ENCODE results near the gene SH3RF3. TPM values are rescaled to one million over a fixed set of nuclear protein-coding genes. Genes with fewer than 3 reads are reported as not detected.

SH3RF3 gene
- total RNA-seq, 2 donors from 2014 or later = 0.05 TPM; not detected in 1

DNA sequence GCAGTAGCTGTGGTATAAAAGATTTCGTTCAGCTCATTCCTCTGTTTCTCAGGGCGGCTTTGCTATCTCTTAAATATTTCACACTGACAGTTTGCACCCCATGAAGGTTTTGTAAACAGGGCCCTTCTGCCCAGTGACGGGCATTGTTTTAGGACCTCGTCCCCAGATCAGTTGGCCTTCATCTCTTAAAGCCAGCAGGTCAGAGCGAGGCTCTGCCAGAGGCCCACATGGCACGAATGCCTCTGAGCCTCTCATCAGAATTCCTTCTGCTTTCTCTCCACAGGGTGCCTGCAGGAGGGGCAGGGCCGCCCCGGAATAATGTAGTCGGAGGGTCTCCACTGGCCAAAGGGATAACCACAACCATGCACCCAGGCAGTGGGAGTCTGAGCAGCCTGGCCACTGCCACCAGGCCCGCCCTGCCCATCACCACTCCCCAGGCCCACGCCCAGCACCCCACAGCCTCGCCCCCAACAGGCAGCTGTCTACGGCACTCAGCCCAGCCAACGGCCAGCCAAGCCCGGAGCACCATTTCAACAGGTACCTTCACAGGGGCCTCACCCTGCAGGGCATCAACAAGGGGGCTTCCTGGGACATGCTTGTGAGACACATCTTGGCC lies 307.7 kb downstream of the SH3RF3 start:
- Mint-ChIP-seq H3K27me3 (peaks cover 12 to 21% of the 10 kb centered on the region in 2 donors), H3K4me3 (no peak overlapping the region), H3K36me3 (peaks cover 14% of the 10 kb centered on the region), H3K9me3 (peaks cover 9% of the 10 kb centered on the region), H3K4me1 (ENCODE audit: low read depth in 2 of 2) (no peaks in the 10 kb centered on the region), H3K27ac (no peak overlapping the region)
- ATAC-seq (peak in 1 of 2 donors; percentile 33), DNase-seq (ENCODE audit: low spot score) (no peak)

DNA sequence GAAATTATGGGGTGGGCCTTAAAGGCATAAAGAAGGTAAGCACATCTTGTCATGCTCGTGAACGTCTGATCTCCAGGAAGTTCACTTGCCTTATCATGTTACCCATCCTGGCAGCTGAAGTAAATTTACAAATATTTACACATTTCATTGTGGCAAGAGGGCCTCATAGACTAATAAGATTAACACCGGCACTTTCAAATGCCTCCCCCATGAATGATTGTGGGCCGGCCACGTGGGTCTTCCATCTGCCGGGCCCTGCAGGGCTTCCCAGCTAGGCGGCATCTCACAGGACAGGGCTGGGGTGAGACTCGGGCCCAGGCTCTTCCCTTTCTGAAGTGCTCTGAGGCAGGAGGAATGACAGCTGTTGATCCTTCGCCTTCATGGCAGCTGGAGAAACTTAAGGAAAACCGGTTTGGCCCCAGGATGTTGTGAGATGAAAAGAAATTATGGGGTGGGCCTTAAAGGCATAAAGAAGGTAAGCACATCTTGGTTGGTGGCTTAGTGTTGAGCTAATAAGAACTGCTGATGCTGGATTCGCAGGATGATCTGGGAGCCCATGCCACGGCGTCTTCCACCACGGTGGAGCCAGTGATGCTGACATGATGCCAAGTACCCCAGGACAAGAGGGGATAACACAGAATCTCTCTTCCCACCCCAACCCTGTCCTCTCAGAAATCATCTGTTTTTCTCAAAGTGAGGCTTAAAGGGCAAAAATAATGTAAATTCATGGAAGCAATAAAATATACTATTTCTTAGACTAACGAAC lies 308.5 kb downstream of the SH3RF3 start:
- DNase-seq (ENCODE audit: low spot score) = no peak
- H3K4me3 Mint-ChIP-seq = no peak overlapping the region
- no peak for ATAC-seq

DNA sequence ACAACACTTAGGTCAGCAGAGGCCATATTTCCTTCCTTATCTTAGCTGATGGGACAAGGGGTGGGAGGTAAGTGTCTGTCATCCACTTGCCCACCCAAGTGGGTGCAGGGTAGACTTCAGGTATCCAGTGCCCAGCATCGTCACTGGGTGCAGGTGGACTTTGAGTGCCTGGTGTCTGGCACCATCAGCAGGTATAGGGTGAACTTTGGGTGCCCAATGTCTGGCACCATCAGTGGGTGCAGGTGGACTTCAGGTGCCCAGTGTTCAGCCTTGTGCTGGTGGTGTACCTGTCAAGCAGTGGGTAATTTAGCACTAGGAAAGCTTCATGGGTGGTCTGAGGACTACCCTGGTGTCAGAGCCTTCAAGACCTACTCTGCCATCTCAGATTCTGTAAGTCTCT lies 309.1 kb downstream of the SH3RF3 start:
- H3K27ac Mint-ChIP-seq = no peak overlapping the region
- no peak for DNase-seq (ENCODE audit: low spot score)
- peaks cover 15% of the 10 kb centered on the region for H3K9me3 Mint-ChIP-seq
- no peak overlapping the region for H3K4me3 Mint-ChIP-seq
- H3K36me3 Mint-ChIP-seq = peaks cover 23% of the 10 kb centered on the region
- H3K27me3 Mint-ChIP-seq = peaks cover 15 to 21% of the 10 kb centered on the region in 2 donors
- H3K4me1 Mint-ChIP-seq (ENCODE audit: low read depth in 2 of 2) = no peaks in the 10 kb centered on the region
- ATAC-seq = no peak

More for the DNA sequence above, 308.5 kb downstream of the SH3RF3 start:
- Mint-ChIP-seq H3K9me3 (peaks cover 12% of the 10 kb centered on the region), H3K4me1 (ENCODE audit: low read depth in 2 of 2) (no peaks in the 10 kb centered on the region), H3K27me3 (peaks cover 15 to 21% of the 10 kb centered on the region in 2 donors), H3K36me3 (peaks cover 19% of the 10 kb centered on the region), H3K27ac (no peak overlapping the region)

DNA sequence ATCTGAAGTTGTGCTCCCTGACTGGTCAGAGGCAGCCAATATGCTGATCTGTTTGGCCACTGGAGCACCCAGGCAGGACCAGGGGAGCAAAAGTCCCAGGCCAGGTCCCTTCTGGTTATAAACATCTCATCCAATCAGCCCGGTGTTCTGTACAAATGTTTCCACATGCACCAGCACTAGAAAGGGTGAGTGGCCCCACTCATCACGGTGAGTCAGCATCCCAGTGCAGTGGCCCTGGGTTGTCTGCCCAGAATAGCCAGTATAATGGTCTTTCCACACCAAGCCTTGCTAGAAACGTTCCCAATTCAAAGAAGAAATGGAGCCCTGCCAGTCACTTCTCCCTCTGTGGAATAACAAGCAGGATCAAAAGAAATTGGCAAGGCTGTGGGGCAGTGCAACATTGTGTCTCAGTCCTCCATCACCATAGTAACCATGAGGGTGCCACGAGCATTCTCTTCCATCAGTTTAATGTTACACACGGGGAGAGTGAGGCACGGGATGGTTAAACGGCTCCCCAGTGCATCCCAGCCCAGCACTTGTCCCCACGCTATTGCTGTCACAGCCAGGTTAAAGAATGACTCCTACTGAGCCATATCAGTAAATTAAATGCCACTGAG lies 309.9 kb downstream of the SH3RF3 start:
- ATAC-seq (no peak), DNase-seq (ENCODE audit: low spot score) (no peak)
- H3K27ac Mint-ChIP-seq = no peak overlapping the region
- H3K4me1 Mint-ChIP-seq (ENCODE audit: low read depth in 2 of 2) = no peaks in the 10 kb centered on the region
- H3K9me3 Mint-ChIP-seq = peaks cover 15% of the 10 kb centered on the region
- no peak overlapping the region for H3K4me3 Mint-ChIP-seq
- peaks cover 15 to 21% of the 10 kb centered on the region in 2 donors for H3K27me3 Mint-ChIP-seq
- peaks cover 23% of the 10 kb centered on the region for H3K36me3 Mint-ChIP-seq

DNA sequence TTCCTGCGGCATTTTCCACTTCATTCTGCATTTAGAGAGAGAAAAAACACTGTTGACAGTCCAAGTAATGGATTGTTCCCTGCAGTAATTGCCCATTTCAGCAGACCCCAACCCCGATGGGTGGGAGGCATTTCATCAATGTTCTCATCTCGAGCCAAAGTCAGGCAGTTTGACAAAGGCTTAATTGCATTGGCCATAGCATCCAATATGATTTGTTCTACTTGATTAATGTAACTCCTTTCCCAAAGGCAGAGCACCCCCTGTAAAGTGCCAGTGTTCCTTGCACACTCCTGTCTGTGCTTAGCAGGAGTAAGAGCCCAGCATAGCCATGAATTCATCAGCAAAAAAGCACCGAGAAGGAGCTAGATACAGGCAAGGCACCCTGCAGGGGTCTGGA lies 310.4 kb downstream of the SH3RF3 start:
- Mint-ChIP-seq H3K36me3 (peaks cover 23% of the 10 kb centered on the region), H3K4me3 (no peak overlapping the region)
- no peak for DNase-seq (ENCODE audit: low spot score)

DNA sequence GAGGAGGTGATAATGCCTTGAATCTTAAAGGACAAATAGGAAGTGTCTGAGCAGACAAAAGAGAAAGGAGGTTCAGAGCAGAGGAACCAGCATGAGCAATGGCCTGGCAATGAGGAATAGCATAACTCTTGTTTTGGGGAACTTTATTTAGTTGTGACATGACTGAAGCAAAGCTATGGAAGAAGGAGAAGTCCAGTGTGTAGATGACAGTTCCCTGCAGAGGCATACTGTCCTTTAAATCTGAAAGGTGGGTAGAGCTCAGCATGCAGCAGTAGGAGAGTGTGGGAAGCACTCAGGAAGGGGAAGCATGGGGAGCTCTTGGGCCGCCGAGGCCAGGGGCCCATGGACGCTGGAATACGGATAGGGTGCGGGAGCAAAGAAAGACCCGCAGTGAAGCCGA lies 311.0 kb downstream of the SH3RF3 start:
- H3K27me3 Mint-ChIP-seq = peaks cover 20 to 28% of the 10 kb centered on the region in 2 donors
- no peak overlapping the region for H3K4me3 Mint-ChIP-seq
- H3K4me1 Mint-ChIP-seq (ENCODE audit: low read depth in 2 of 2) = no peaks in the 10 kb centered on the region
- peaks cover 20% of the 10 kb centered on the region for H3K9me3 Mint-ChIP-seq
- no peak for ATAC-seq
- no peak overlapping the region for H3K27ac Mint-ChIP-seq
- H3K36me3 Mint-ChIP-seq = peaks cover 29% of the 10 kb centered on the region
- no peak for DNase-seq (ENCODE audit: low spot score)

More for the DNA sequence above, 310.4 kb downstream of the SH3RF3 start:
- H3K4me1 Mint-ChIP-seq (ENCODE audit: low read depth in 2 of 2) = no peaks in the 10 kb centered on the region
- H3K9me3 Mint-ChIP-seq = peaks cover 15% of the 10 kb centered on the region
- H3K27me3 Mint-ChIP-seq = peaks cover 15 to 22% of the 10 kb centered on the region in 2 donors
- H3K27ac Mint-ChIP-seq = no peak overlapping the region
- ATAC-seq = no peak

DNA sequence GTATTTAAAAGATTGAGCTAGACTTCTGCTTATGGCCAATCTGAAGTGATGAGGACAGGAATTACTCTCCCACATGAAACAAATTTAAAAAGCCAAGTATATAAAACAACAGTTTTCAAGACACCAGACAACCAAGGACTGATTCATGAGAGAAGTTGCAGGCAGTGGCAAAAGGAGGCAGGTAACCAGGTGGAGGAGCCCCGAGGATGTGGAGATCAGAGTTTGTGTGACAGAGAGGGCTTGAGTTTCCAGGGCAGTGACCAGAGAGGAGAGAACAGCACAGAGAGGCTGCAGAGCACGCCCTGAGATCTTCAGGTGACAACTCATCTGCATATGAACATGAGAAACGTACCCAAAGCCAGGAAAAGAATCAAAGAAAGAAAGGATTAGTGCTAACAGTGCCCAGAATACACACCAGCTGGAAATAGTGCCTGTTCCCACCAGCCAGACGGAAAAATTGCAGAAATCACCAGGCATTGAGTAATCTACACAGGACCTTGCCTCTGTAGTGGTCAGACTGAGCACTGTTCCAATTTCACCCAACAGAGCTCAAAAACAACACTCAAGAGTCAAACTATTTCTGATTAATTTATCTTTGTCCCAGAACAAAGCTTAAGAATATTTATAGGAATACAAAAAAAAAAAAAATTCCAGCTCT lies 311.6 kb downstream of the SH3RF3 start:
- ATAC-seq (no peak), DNase-seq (ENCODE audit: low spot score) (no peak)
- H3K4me3 Mint-ChIP-seq = no peak overlapping the region
- H3K27me3 Mint-ChIP-seq = peaks cover 24 to 35% of the 10 kb centered on the region in 2 donors
- peaks cover 32% of the 10 kb centered on the region for H3K36me3 Mint-ChIP-seq
- H3K9me3 Mint-ChIP-seq = peaks cover 26% of the 10 kb centered on the region
- no peak overlapping the region for H3K27ac Mint-ChIP-seq
- no peaks in the 10 kb centered on the region for H3K4me1 Mint-ChIP-seq (ENCODE audit: low read depth in 2 of 2)

DNA sequence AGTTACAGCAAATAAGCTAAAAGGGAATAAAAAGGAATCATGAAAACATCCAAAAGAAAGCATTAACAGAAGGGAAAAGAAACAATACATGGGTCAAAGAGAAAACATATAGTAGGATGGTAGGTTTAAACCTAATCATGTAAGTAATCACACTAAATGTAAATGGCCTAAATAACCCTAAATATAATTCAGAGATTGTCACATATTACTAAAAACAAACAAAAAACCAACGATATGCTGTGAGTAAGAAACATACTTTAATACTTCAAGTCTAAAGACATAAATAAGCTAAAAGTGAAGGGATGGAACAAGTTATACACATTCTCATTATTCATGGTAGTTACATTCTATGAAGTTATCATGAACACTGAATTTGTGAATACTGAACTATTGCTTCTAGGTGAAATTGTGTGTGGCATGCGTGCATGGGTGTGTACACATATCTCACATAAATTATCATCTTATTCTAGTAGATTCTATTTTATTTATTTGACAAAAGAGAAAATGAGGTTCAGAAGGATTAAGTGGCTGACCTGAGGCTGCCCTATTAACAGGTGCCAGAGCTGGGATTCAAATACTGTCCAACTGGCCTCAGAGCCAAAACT lies 313.8 kb downstream of the SH3RF3 start:
- H3K27me3 Mint-ChIP-seq = peaks cover 30 to 36% of the 10 kb centered on the region in 2 donors
- peaks cover 32% of the 10 kb centered on the region for H3K36me3 Mint-ChIP-seq
- no peak overlapping the region for H3K27ac Mint-ChIP-seq
- H3K4me3 Mint-ChIP-seq = no peak overlapping the region
- H3K4me1 Mint-ChIP-seq (ENCODE audit: low read depth in 2 of 2) = no peaks in the 10 kb centered on the region
- ATAC-seq (no peak), DNase-seq (ENCODE audit: low spot score) (no peak)
- peaks cover 27% of the 10 kb centered on the region for H3K9me3 Mint-ChIP-seq

DNA sequence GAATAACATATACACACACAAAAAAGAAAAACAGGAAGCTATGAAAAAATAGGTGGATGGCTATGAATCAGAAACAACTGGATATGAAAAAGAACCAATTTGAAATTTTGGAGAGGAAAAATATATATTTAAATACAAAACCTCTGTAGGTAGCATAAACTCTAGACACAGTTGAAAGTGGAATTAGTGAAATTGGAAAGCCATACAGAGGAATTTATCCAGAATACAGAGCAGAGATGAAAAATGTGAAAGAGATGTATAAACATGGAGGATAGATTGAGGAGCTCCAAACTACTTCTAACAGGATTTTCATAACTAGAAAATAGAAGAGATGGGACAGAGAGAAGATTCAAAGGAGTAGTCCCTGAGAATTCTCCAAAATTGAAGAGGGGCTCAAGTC lies 315.9 kb downstream of the SH3RF3 start:
- Mint-ChIP-seq H3K9me3 (peaks cover 26% of the 10 kb centered on the region), H3K36me3 (peaks cover 32% of the 10 kb centered on the region)

DNA sequence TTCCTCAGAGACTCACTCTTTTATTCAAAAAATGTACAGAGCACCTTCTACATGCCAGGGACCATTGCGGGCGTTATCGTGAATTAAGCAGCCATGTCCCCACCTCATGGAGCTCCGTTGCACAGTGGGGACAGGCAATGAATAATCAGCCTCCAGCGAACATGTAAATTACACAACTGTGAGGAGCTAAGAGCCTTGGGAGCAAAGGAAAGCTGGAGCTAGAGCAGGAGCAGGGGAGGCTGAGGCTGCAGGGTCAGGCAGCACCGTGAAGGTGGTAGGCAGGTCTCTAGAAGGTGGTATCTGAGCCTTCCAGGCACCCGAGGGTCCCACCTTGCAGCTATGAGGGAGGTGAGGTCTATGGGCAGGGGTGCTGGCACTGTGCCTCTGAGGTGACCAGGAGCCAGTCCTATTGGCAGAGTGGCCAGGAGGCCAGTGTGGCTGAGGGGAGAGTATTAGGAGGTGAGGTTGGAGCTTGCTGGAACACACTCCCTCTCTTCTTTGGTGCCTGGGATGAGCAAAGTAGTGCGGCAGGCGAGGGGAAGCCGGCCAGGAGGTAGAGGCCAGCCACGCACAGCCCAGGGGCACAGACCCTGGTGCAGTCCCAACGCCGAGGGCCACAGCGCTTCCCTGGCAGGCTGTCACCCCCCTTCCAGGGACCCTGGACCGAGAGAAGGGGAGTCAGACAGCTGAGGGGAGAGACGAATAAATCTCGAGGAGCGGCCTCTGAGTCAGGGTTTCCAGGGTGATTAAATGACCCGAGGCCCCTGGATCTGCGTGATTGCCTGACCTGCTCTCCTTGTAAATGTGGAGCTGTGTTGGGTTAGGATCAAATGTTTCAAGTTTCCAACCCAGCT lies 317.5 kb downstream of the SH3RF3 start:
- H3K27ac Mint-ChIP-seq = no peak overlapping the region
- no peak overlapping the region for H3K4me3 Mint-ChIP-seq
- peaks cover 20% of the 10 kb centered on the region for H3K9me3 Mint-ChIP-seq
- H3K27me3 Mint-ChIP-seq = peaks cover 17 to 18% of the 10 kb centered on the region in 2 donors
- H3K36me3 Mint-ChIP-seq = peaks cover 20% of the 10 kb centered on the region
- peaks cover 0 to under 1% of the 10 kb centered on the region in 2 donors for H3K4me1 Mint-ChIP-seq (ENCODE audit: low read depth in 2 of 2)
- DNase-seq (ENCODE audit: low spot score) (no peak), ATAC-seq (peak; percentile 20 to 45)

More for the DNA sequence above, 315.9 kb downstream of the SH3RF3 start:
- ATAC-seq (no peak), DNase-seq (ENCODE audit: low spot score) (no peak)
- Mint-ChIP-seq H3K4me3 (no peak overlapping the region), H3K27me3 (peaks cover 23 to 31% of the 10 kb centered on the region in 2 donors), H3K4me1 (ENCODE audit: low read depth in 2 of 2) (no peaks in the 10 kb centered on the region), H3K27ac (no peak overlapping the region)

DNA sequence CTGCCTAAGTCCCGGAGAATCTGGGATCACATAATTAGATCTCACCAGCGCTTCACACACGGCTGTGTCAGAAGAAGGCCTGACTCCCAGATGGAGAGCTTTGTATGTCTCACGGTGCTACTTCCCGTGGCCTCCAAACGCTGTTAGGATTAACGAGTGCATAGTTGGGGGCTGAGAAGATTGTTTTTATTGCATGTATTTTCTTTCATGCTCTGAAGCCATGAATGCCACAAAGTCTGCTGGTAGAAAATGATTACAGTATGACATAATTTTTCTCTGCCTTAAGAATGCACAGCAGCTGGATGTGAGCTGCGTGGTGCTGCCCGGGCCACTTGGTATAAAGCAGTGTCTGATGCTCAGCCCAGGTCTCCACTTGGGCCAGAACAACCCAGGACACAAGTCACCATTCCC lies 318.3 kb downstream of the SH3RF3 start:
- Mint-ChIP-seq H3K36me3 (peaks cover 16% of the 10 kb centered on the region), H3K9me3 (peaks cover 17% of the 10 kb centered on the region), H3K27ac (no peak overlapping the region), H3K4me3 (no peak overlapping the region), H3K4me1 (ENCODE audit: low read depth in 2 of 2) (peaks cover 0 to 5% of the 10 kb centered on the region in 2 donors), H3K27me3 (peaks cover 15 to 17% of the 10 kb centered on the region in 2 donors)
- ATAC-seq = no peak
- no peak for DNase-seq (ENCODE audit: low spot score)

DNA sequence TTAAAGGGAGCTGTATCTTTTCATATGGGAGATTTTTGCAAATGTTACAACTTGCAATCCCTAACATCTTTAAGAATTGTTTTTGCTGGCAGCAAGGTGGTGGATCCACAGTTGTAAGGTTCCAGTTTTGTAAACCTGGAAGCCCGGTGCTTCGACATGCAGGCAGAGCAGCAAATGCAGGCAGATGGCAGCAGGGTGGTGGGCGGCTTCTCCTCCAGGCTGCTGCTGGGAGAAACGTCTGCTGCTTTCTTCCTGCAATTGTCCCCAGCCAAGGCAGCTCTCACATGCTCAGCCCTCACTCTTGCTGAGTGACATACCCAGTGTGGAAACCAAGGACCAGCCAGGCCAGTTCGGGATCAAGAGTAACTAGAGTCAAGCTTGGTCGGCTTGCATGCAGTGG lies 318.8 kb downstream of the SH3RF3 start:
- DNase-seq (ENCODE audit: low spot score) = no peak
- H3K4me3 Mint-ChIP-seq = no peak overlapping the region
- peaks cover 15% of the 10 kb centered on the region in 2 donors for H3K27me3 Mint-ChIP-seq
- H3K4me1 Mint-ChIP-seq (ENCODE audit: low read depth in 2 of 2) = peaks cover 0 to 5% of the 10 kb centered on the region in 2 donors
- peaks cover 12% of the 10 kb centered on the region for H3K9me3 Mint-ChIP-seq
- no peak overlapping the region for H3K27ac Mint-ChIP-seq
- H3K36me3 Mint-ChIP-seq = peaks cover 11% of the 10 kb centered on the region
- no peak for ATAC-seq

Data from natural killer cell treated with Interleukin-12 subunit alpha and Interleukin-12 subunit beta and Interleukin-15 and Interleukin-18, amount 100 ng/mL, for 72 hours (primary cell).